ENCODE results near the gene FGGY.

GRCh38 chr1:59322814-59323213, 25.9 kb downstream of the FGGY start:
- TF ChIP-seq, protein P1, sequence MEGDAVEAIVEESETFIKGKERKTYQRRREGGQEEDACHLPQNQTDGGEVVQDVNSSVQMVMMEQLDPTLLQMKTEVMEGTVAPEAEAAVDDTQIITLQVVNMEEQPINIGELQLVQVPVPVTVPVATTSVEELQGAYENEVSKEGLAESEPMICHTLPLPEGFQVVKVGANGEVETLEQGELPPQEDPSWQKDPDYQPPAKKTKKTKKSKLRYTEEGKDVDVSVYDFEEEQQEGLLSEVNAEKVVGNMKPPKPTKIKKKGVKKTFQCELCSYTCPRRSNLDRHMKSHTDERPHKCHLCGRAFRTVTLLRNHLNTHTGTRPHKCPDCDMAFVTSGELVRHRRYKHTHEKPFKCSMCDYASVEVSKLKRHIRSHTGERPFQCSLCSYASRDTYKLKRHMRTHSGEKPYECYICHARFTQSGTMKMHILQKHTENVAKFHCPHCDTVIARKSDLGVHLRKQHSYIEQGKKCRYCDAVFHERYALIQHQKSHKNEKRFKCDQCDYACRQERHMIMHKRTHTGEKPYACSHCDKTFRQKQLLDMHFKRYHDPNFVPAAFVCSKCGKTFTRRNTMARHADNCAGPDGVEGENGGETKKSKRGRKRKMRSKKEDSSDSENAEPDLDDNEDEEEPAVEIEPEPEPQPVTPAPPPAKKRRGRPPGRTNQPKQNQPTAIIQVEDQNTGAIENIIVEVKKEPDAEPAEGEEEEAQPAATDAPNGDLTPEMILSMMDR (IDR thresholded peaks at IDR 0.05): no peak
- TF ChIP-seq EZH2 (IDR thresholded peaks at IDR 0.05; ENCODE audit: borderline replicate concordance, insufficient read depth, low read depth, low read length, poor library complexity, severe bottlenecking): no peak
